HepG2 (cell line): ENCODE data around the gene KAZN. TPM values are rescaled to one million over a fixed set of nuclear protein-coding genes. Genes with fewer than 3 reads are reported as not detected.

Source experiments
- ATAC-seq: fragments of 200-7000 bp; cut with Tn5 transposase; 3 replicates; pipeline ENCODE4 v1.9.1; 2020; ENCODE audit warnings: mild to moderate bottlenecking, moderate library complexity
- BruUV-seq: library from RNA; stranded (reverse); fragments of 400-500 nt; replicated peaks from 2 replicates; lab custom pipeline; 2021; lab: Mats Ljungman, UMichigan
- CTCF ChIA-PET: fragments of 300-600 bp; formaldehyde crosslinking; extraction: SDS; loops from one replicate; lab custom pipeline; 2021; ENCODE audit warnings: low total read pairs, inconsistent platforms, low intra/inter-chr PET ratio; lab: Yijun Ruan, JAX
- POLR2A ChIA-PET: fragments of 350-600 bp; sonication (Branson Sonifier 250); formaldehyde crosslinking; loops from one replicate; lab custom pipeline; 2020; ENCODE audit warnings: antibody characterized with exemption, inconsistent platforms; lab: Yijun Ruan, JAX
- DNase-seq: peaks from one replicate; pipeline ENCODE4 v3.0.0-alpha.2; 2015; ENCODE audit warnings: low spot score
- FAIRE-seq: peaks from 3 replicates; lab custom pipeline; 2011; peaks lifted over from hg19 to GRCh38; lab: Jason Lieb, UNC
- H2AFZ ChIP-seq: one replicate; pipeline ENCODE4 v1.6.1; 2011; ENCODE audit warnings: low read length, inconsistent platforms
- H3K27ac ChIP-seq: fragments of 300-600 bp; 3 replicates; pipeline ENCODE4 v1.8.0; 2011; ENCODE audit warnings: mixed run types, mild to moderate bottlenecking, mixed read lengths, low read length, inconsistent platforms; ENCODE audit not compliant: insufficient read depth; ENCODE audit errors: extremely low read length
- H3K27me3 ChIP-seq, 2 experiments: fragments of 200-600 bp in 1 of 2; 2 replicates in 1 of 2; 3 replicates in 1 of 2; pipeline versions ENCODE4 v1.6.0 to v1.8.0; 2011; ENCODE audit warnings: low read length in 2 of 2, mild to moderate bottlenecking in 2 of 2, moderate library complexity in 2 of 2, inconsistent platforms in 1 of 2; ENCODE audit not compliant: insufficient read depth in 2 of 2, control insufficient read depth in 1 of 2
- H3K36me3 ChIP-seq, 2 experiments: fragments of 200-600 bp in 1 of 2; replicated peaks in 1 of 2; 2 replicates in 1 of 2; 3 replicates in 1 of 2; pipeline versions ENCODE4 v1.5.1 to v1.8.0; 2011; ENCODE audit warnings: low read length in 2 of 2, inconsistent platforms in 1 of 2; ENCODE audit not compliant: insufficient read depth in 2 of 2, control insufficient read depth in 1 of 2
- H3K4me1 ChIP-seq: 2 replicates; pipeline ENCODE4 v1.5.1; 2012; ENCODE audit warnings: low read length, inconsistent platforms; ENCODE audit not compliant: insufficient read depth
- H3K4me2 ChIP-seq: 2 replicates; pipeline ENCODE4 v1.6.0; 2011; ENCODE audit warnings: low read depth, low read length, inconsistent platforms
- H3K4me3 ChIP-seq, 3 experiments: fragments of 200-600 bp in 1 of 3; sonication (generic), shearing (Covaris generic) in 1 of 3; replicated peaks in 1 of 3; 2 replicates each; pipeline ENCODE4 v1.5.1; 2011 to 2016; ENCODE audit warnings: low read length in 3 of 3, inconsistent platforms in 2 of 3, low read depth in 2 of 3, mild to moderate bottlenecking in 2 of 3, control low read depth in 1 of 3, mixed read lengths in 1 of 3; ENCODE audit not compliant: insufficient read depth in 1 of 3
- H3K79me2 ChIP-seq: one replicate; pipeline ENCODE4 v1.6.1; 2011; ENCODE audit warnings: low read length, inconsistent platforms; ENCODE audit not compliant: insufficient read depth
- H3K9ac ChIP-seq: 2 replicates; pipeline ENCODE4 v1.6.0; 2011; ENCODE audit warnings: mild to moderate bottlenecking, low read depth, low read length, inconsistent platforms; ENCODE audit not compliant: insufficient read depth
- H3K9me3 ChIP-seq: 2 replicates; pipeline ENCODE4 v1.5.1; 2012; ENCODE audit warnings: mild to moderate bottlenecking, low read length
- H4K20me1 ChIP-seq: 2 replicates; pipeline ENCODE4 v1.6.0; 2011; ENCODE audit warnings: inconsistent platforms, mild to moderate bottlenecking, low read length, moderate library complexity; ENCODE audit not compliant: insufficient read depth
- ATF7-NPFF ChIP-seq: sonication (generic); formaldehyde crosslinking; IDR thresholded peaks from 2 replicates; pipeline ENCODE4 v1.8.1; 2023; ENCODE audit warnings: mild to moderate bottlenecking, low read depth, missing genetic modification reagents, moderate library complexity
- FOXK1 ChIP-seq: sonication (generic); formaldehyde crosslinking; IDR thresholded peaks from 2 replicates; pipeline ENCODE4 v1.4.0; 2020; ENCODE audit warnings: low read depth, missing genetic modification reagents, borderline replicate concordance
- JDP2 ChIP-seq: sonication (generic); formaldehyde crosslinking; IDR thresholded peaks from 2 replicates; pipeline ENCODE4 v1.8.1; 2022; ENCODE audit warnings: missing genetic modification reagents, borderline replicate concordance
- KLF12 ChIP-seq: sonication (generic); formaldehyde crosslinking; IDR thresholded peaks from 2 replicates; pipeline ENCODE4 v1.4.0; 2020; ENCODE audit warnings: missing genetic modification reagents, borderline replicate concordance
- MED1 ChIP-seq: sonication (generic); formaldehyde crosslinking; IDR thresholded peaks from 2 replicates; pipeline ENCODE4 v1.4.0; 2020; ENCODE audit warnings: missing genetic modification reagents
- MTERF4 ChIP-seq: sonication (generic); formaldehyde crosslinking; IDR thresholded peaks from 2 replicates; pipeline ENCODE4 v1.8.0; 2023; ENCODE audit warnings: mild to moderate bottlenecking, missing genetic modification reagents
- NFATC3 ChIP-seq: sonication (generic); formaldehyde crosslinking; IDR thresholded peaks from 2 replicates; pipeline ENCODE4 v1.5.1; 2020; ENCODE audit warnings: mild to moderate bottlenecking, missing genetic modification reagents
- POLR2G ChIP-seq: fragments of 200-400 bp; formaldehyde crosslinking; IDR thresholded peaks from 2 replicates; pipeline ENCODE4 v1.6.1; 2018; ENCODE audit warnings: mild to moderate bottlenecking, low read depth, low read length, moderate library complexity
- RXRB ChIP-seq: IDR thresholded peaks from 2 replicates; pipeline ENCODE4 v1.6.1; 2016; ENCODE audit warnings: borderline replicate concordance, missing genetic modification reagents, missing compliant biosample characterization
- SMAD1 ChIP-seq: sonication (generic); formaldehyde crosslinking; IDR thresholded peaks from 2 replicates; pipeline ENCODE4 v1.4.0; 2020; ENCODE audit warnings: missing genetic modification reagents, low read depth, mild to moderate bottlenecking, borderline replicate concordance
- ZNF33B ChIP-seq: sonication (generic); formaldehyde crosslinking; IDR thresholded peaks from 2 replicates; pipeline ENCODE4 v1.5.1; 2020; ENCODE audit warnings: mild to moderate bottlenecking, missing genetic modification reagents
- ZNF44 ChIP-seq: sonication (generic); formaldehyde crosslinking; IDR thresholded peaks from 2 replicates; pipeline ENCODE4 v1.5.1; 2020; ENCODE audit warnings: mild to moderate bottlenecking, missing genetic modification reagents
- ZNF766 ChIP-seq: sonication (generic); formaldehyde crosslinking; IDR thresholded peaks from 2 replicates; pipeline ENCODE4 v1.5.0; 2020; ENCODE audit warnings: missing genetic modification reagents, borderline replicate concordance
- WGBS: methylation state at CpG from one replicate; pipeline ENCODE4 v1.1.6; 2017; ENCODE audit warnings: low lambda C conversion rate; 5-methylcytosine and 5-hydroxymethylcytosine counted together
- in situ Hi-C: cut with HindIII; loops from 2 replicates; pipeline ENCODE4 v1.10.0; 2017; ENCODE audit warnings: low pct_unique_long_range_greater_than_20kb; ENCODE audit not compliant: extremely low pct_ligation_motif_present
- intact Hi-C: fragments of 100-400 bp; cut with micrococcal nuclease; formaldehyde crosslinking; loops from one replicate; pipeline ENCODE4 v1.10.0; 2022; ENCODE audit not compliant: unreplicated experiment
- polyA plus RNA-seq, 8 experiments: library from polyadenylated mRNA; depleted of rRNA in 3 of 8; stranded (reverse) in 7 of 8; unstranded in 1 of 8; fragments of >200 nt; fragmentation: Illumina TruSeq in 4 of 8; extraction: Trizol in 4 of 8; gene quantifications; 2 replicates each; pipeline versions ENCODE4 v1.2.1 to v1.2.3, GENCODE V29; 2011 to 2016; ENCODE audit warnings: low read depth in 4 of 8, missing spikeins in 1 of 8, mixed read lengths in 1 of 8; ENCODE audit not compliant: insufficient read depth in 1 of 8
- total RNA-seq, 5 experiments: library from RNA; depleted of rRNA; stranded (reverse); fragments of >200 nt; fragmentation: Illumina TruSeq; extraction: Trizol; gene quantifications; 2 replicates each; pipeline ENCODE4 v1.2.3, GENCODE V29; 2016; ENCODE audit warnings: low read depth in 1 of 5
- TF ChIP-seq, protein P1 (sequence below): sonication (generic); formaldehyde crosslinking; IDR thresholded peaks from 2 replicates; pipeline ENCODE4 v1.5.1; 2020; ENCODE audit warnings: missing genetic modification reagents, mild to moderate bottlenecking, borderline replicate concordance
- TF ChIP-seq, protein P2 (sequence below): IDR thresholded peaks from 2 replicates; pipeline ENCODE4 v1.6.1; 2016; ENCODE audit warnings: missing compliant biosample characterization, missing genetic modification reagents, borderline replicate concordance

KAZN gene
- total and polyA plus RNA-seq, 2 of the 13 experiments (the other 11 are each of a cell fraction or from before 2014, with no cell fraction given), result 10.4 to 13.5 TPM

DNA sequence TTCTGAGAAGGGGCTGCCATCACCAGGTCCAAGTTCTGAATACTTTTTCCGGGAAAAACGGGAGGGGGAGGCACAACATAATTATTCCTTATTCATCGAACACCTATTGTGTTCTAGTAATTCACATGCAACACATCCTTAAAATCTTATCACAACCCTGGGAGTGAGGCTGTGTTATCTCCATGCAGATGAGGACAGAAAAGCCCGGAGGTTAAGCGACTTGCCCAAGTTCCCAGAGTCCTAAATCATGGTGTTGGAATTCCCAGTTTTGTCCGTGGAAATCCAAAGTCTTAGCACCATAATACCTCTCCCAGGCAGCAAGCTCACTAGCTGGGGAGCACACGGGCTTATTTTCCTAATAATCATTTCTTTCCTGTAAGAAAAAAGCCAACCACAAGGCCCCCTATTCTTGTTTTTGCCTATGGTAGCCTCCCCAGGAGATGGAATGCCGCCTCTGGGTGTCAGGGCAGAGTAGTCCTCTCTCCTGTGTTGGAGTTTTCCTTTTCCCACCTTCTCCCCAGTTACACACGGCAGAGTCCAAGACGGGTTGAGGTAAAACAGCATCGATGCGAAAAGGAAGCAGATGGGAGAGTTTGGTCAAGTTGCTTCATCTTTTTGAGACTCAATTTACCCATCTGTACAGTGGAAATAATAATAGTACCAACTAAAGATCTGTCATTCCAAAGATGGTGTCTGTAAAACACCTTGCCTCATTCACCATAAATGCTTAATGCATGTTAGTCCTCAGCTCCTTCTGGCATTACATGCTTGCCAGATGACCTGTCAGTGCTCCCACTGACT, 327.1 kb downstream of the KAZN start:
- H3K4me1 ChIP-seq, result peaks cover 74% of the 10 kb centered on the region
- ATAC-seq, result peak; percentile 24; the same call in 1 of the 3 replicates
- H3K27ac ChIP-seq, result peak overlapping the region; percentile 46
- 0 out of 2 replicates have a peak, but pooled peaks cover 5% of the 10 kb centered on the region for H4K20me1 ChIP-seq
- H3K27me3 ChIP-seq, result no peaks in the 10 kb centered on the region; a peak in 1 of 5 replicates
- no peaks in the 10 kb centered on the region for H3K9me3 ChIP-seq
- CTCF ChIA-PET, result interaction anchor here (1.0 kb wide), 1 partner anchor 102 kb away, joined by 4 read pairs; no protein-coding TSS in a partner anchor
- FAIRE-seq, result no peak
- in situ Hi-C loops, result no loop called here
- POLR2A ChIA-PET, result interaction anchor here (0.8 kb wide), 1 partner anchor 15 kb away, joined by 3 read pairs; no protein-coding TSS in a partner anchor
- TSS peak; percentile 48 for BruUV-seq
- H3K9ac ChIP-seq, result peak overlapping the region; percentile 79
- intact Hi-C loops, result loop anchor here (2.0 kb wide), 1 partner anchor 101 kb away; no protein-coding TSS in a partner anchor
- WGBS, result 17% methylated on average over 12 of the region's 12 CpGs
- DNase-seq, result no peak
- peak overlapping the region; percentile 65 to 90 (median 87) for H3K4me3 ChIP-seq
- no peak overlapping the region for H2AFZ ChIP-seq
- H3K79me2 ChIP-seq, result peaks cover 57% of the 10 kb centered on the region
- peaks cover 0 to 14% of the 10 kb centered on the region in 2 experiments; a peak in 4 of 5 replicates for H3K36me3 ChIP-seq
- H3K4me2 ChIP-seq, result peak overlapping the region; percentile 94
- no peak for TF ChIP-seq JDP2
- TF ChIP-seq MED1 (CRISPR knock-in tag), result 0 out of 2 replicates have a peak, but pooled peaks have one; percentile 14
- no peak for TF ChIP-seq ZNF33B
- 0 out of 2 replicates have a peak, but pooled peaks have one; percentile 44 for TF ChIP-seq KLF12 (CRISPR knock-in tag)
- TF ChIP-seq ZNF44 (CRISPR knock-in tag), result no peak
- TF ChIP-seq FOXK1 (CRISPR knock-in tag), result no peak
- no peak for TF ChIP-seq MTERF4 (CRISPR knock-in tag)
- TF ChIP-seq, protein P1, sequence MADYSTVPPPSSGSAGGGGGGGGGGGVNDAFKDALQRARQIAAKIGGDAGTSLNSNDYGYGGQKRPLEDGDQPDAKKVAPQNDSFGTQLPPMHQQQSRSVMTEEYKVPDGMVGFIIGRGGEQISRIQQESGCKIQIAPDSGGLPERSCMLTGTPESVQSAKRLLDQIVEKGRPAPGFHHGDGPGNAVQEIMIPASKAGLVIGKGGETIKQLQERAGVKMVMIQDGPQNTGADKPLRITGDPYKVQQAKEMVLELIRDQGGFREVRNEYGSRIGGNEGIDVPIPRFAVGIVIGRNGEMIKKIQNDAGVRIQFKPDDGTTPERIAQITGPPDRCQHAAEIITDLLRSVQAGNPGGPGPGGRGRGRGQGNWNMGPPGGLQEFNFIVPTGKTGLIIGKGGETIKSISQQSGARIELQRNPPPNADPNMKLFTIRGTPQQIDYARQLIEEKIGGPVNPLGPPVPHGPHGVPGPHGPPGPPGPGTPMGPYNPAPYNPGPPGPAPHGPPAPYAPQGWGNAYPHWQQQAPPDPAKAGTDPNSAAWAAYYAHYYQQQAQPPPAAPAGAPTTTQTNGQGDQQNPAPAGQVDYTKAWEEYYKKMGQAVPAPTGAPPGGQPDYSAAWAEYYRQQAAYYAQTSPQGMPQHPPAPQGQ (CRISPR knock-in tag), result no peak
- no peak for TF ChIP-seq RXRB
- TF ChIP-seq ATF7-NPFF, result no peak
- no peak for TF ChIP-seq ZNF766 (CRISPR knock-in tag)
- 0 out of 2 replicates have a peak, but pooled peaks have one; percentile 21 for TF ChIP-seq POLR2G
- no peak for TF ChIP-seq SMAD1
- TF ChIP-seq, protein P2, sequence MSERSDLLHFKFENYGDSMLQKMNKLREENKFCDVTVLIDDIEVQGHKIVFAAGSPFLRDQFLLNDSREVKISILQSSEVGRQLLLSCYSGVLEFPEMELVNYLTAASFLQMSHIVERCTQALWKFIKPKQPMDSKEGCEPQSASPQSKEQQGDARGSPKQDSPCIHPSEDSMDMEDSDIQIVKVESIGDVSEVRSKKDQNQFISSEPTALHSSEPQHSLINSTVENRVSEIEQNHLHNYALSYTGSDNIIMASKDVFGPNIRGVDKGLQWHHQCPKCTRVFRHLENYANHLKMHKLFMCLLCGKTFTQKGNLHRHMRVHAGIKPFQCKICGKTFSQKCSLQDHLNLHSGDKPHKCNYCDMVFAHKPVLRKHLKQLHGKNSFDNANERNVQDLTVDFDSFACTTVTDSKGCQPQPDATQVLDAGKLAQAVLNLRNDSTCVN (CRISPR knock-in tag), result no peak
- TF ChIP-seq NFATC3, result no peak
